CD14-positive monocyte (primary cell): Measurements from ENCODE around the gene PEX19. TPM values are rescaled to one million over a fixed set of nuclear protein-coding genes. Genes with fewer than 3 reads are reported as not detected.

Experiments
- DNase-seq, 3 donors: peaks; one replicate each; pipeline ENCODE4 v3.0.0-alpha.2; 2011 to 2022
- H2AFZ ChIP-seq: 2 replicates; pipeline ENCODE4 v1.6.0; 2012; ENCODE audit warnings: mild to moderate bottlenecking, low read depth, low read length, inconsistent platforms; ENCODE audit not compliant: insufficient read depth, poor library complexity, severe bottlenecking
- H3K27ac ChIP-seq, 2 donors: 1 replicate in 1 of 2; 2 replicates in 1 of 2; pipeline ENCODE4 v1.5.1; 2012 to 2013; ENCODE audit warnings: low read length in 2 of 2, control low read depth in 1 of 2, inconsistent platforms in 1 of 2, low read depth in 1 of 2, mild to moderate bottlenecking in 1 of 2
- H3K27me3 ChIP-seq, 2 donors: one replicate each; pipeline versions ENCODE4 v1.6.0 to v1.6.1; 2011 to 2013; ENCODE audit warnings: low read length in 2 of 2; ENCODE audit not compliant: control insufficient read depth in 2 of 2, insufficient read depth in 2 of 2
- H3K36me3 ChIP-seq, 2 donors: replicated peaks in 1 of 2; 1 replicate in 1 of 2; 2 replicates in 1 of 2; pipeline versions ENCODE4 v1.5.1 to v1.6.1; 2012 to 2013; ENCODE audit warnings: low read length in 2 of 2, control low read depth in 1 of 2, inconsistent platforms in 1 of 2, mild to moderate bottlenecking in 1 of 2; ENCODE audit not compliant: insufficient read depth in 2 of 2, control insufficient read depth in 1 of 2
- H3K4me1 ChIP-seq, 2 donors: 1 replicate in 1 of 2; 2 replicates in 1 of 2; pipeline versions ENCODE4 v1.5.1 to v1.6.1; 2012 to 2013; ENCODE audit warnings: low read length in 2 of 2, control low read depth in 1 of 2, inconsistent platforms in 1 of 2, mild to moderate bottlenecking in 1 of 2, moderate library complexity in 1 of 2; ENCODE audit not compliant: insufficient read depth in 2 of 2, control insufficient read depth in 1 of 2
- H3K4me2 ChIP-seq: replicated peaks from 2 replicates; pipeline ENCODE3; 2012; ENCODE audit warnings: low read length, moderate library complexity, mild to moderate bottlenecking; ENCODE audit not compliant: poor library complexity, severe bottlenecking; ENCODE audit errors: extremely low read depth
- H3K4me3 ChIP-seq, 3 experiments: fragments of 200-600 bp in 1 of 3; sonication (generic) in 1 of 3; replicated peaks in 1 of 3; 1 replicate in 2 of 3; 2 replicates in 1 of 3; pipeline ENCODE4 v1.5.1; 2011 to 2013; ENCODE audit warnings: low read length in 3 of 3, mild to moderate bottlenecking in 3 of 3, control low read depth in 2 of 3, low read depth in 2 of 3, inconsistent platforms in 1 of 3, moderate library complexity in 1 of 3
- H3K79me2 ChIP-seq: 2 replicates; pipeline ENCODE4 v1.6.0; 2012; ENCODE audit warnings: mild to moderate bottlenecking, control low read depth, inconsistent platforms, low read length, moderate library complexity; ENCODE audit not compliant: insufficient read depth
- H3K9ac ChIP-seq: 2 replicates; pipeline ENCODE4 v1.6.0; 2017; ENCODE audit warnings: low read length, mild to moderate bottlenecking; ENCODE audit not compliant: insufficient read depth, poor library complexity, severe bottlenecking
- H3K9me3 ChIP-seq, 2 donors: replicated peaks in 1 of 2; 1 replicate in 1 of 2; 2 replicates in 1 of 2; pipeline versions ENCODE4 v1.5.1 to v1.6.1; 2012 to 2013; ENCODE audit warnings: low read length in 2 of 2, control low read depth in 1 of 2; ENCODE audit not compliant: control insufficient read depth in 1 of 2, insufficient read depth in 1 of 2
- H4K20me1 ChIP-seq: 2 replicates; pipeline ENCODE4 v1.6.0; 2012; ENCODE audit warnings: mild to moderate bottlenecking, low read length, control low read depth, moderate library complexity; ENCODE audit not compliant: insufficient read depth
- H3K27ac Mint-ChIP-seq, 7 donors: one replicate each; pipeline ENCODE4 v1.8.0; 2020; ENCODE audit warnings: mild to moderate bottlenecking in 7 of 7, mixed read lengths in 7 of 7, moderate library complexity in 6 of 7, inconsistent platforms in 2 of 7
- H3K27me3 Mint-ChIP-seq, 3 donors: one replicate each; pipeline ENCODE4 v1.8.0; 2021 to 2022; ENCODE audit warnings: low read depth in 3 of 3, mild to moderate bottlenecking in 3 of 3, mixed read lengths in 3 of 3, moderate library complexity in 3 of 3, inconsistent platforms in 1 of 3
- H3K36me3 Mint-ChIP-seq, 2 donors: one replicate each; pipeline ENCODE4 v1.8.0; 2020; ENCODE audit warnings: mixed read lengths in 2 of 2, inconsistent platforms in 1 of 2, mild to moderate bottlenecking in 1 of 2
- H3K4me1 Mint-ChIP-seq: one replicate; pipeline ENCODE4 v1.8.0; 2020; ENCODE audit warnings: mild to moderate bottlenecking, mixed read lengths
- H3K4me3 Mint-ChIP-seq, 2 donors: one replicate each; pipeline ENCODE4 v1.8.0; 2020; ENCODE audit warnings: mild to moderate bottlenecking in 2 of 2, mixed read lengths in 2 of 2, moderate library complexity in 1 of 2
- H3K9me3 Mint-ChIP-seq, 7 donors: one replicate each; pipeline ENCODE4 v1.8.0; 2020 to 2022; ENCODE audit warnings: mixed read lengths in 7 of 7, mild to moderate bottlenecking in 6 of 7, moderate library complexity in 6 of 7, inconsistent platforms in 2 of 7
- WGBS: methylation state at CpG from one replicate; pipeline ENCODE4 v1.1.5; 2013; ENCODE audit warnings: missing lambda C conversion rate; ENCODE audit not compliant: insufficient coverage; 5-methylcytosine and 5-hydroxymethylcytosine counted together
- intact Hi-C, 2 donors: fragments of 100-400 bp; cut with micrococcal nuclease; formaldehyde crosslinking; loops; one replicate each; pipeline versions ENCODE4 v1.15.0 to v1.15.1; 2023
- polyA plus RNA-seq, 3 donors: library from polyadenylated mRNA; depleted of rRNA in 1 of 3; unstranded in 2 of 3; stranded (reverse) in 1 of 3; fragments of 300-500 nt in 2 of 3; fragments of >200 nt in 1 of 3; fragmentation: Illumina TruSeq in 2 of 3; gene quantifications; 1 replicate in 2 of 3; 2 replicates in 1 of 3; pipeline ENCODE4 v1.2.3, GENCODE V29; 2012 to 2021
- TF ChIP-seq, protein P1 (sequence below): fragments of 200-600 bp; IDR thresholded peaks from one replicate; pipeline ENCODE4 v1.8.0; 2022; ENCODE audit warnings: antibody characterized with exemption, mild to moderate bottlenecking

Gene PEX19
- polyA plus RNA-seq, 3 donors, result 17.4 to 38.2 (median 37.4) TPM

GRCh38 chr1:160243767-160244166 is 41.2 kb downstream of the PEX19 start:
- Mint-ChIP-seq H3K36me3 (peaks cover 65 to 66% of the 10 kb centered on the region in 2 donors), H3K4me3 (no peak overlapping the region), H3K27me3 (peaks cover 0 to 2% (median 0%) of the 10 kb centered on the region in 3 donors), H3K9me3 (no peaks in the 10 kb centered on the region), H3K4me1 (no peaks in the 10 kb centered on the region), H3K27ac (peak overlapping the region in 1 of 7 donors; percentile 4)
- Histone ChIP-seq H3K9me3 (no peaks in the 10 kb centered on the region), H3K27ac (peak overlapping the region in 1 of 2 donors; percentile 9), H4K20me1 (peaks cover 63% of the 10 kb centered on the region), H3K9ac (no peak overlapping the region), H3K4me1 (no peaks in the 10 kb centered on the region), H3K27me3 (no peaks in the 10 kb centered on the region), H2AFZ (no peak overlapping the region), H3K4me2 (no peak overlapping the region), H3K4me3 (no peak overlapping the region), H3K36me3 (peaks cover 41 to 66% of the 10 kb centered on the region in 2 donors), H3K79me2 (peaks cover 45% of the 10 kb centered on the region)
- no peak for DNase-seq
- intact Hi-C loops, result no loop called here
- TF ChIP-seq, protein P1, sequence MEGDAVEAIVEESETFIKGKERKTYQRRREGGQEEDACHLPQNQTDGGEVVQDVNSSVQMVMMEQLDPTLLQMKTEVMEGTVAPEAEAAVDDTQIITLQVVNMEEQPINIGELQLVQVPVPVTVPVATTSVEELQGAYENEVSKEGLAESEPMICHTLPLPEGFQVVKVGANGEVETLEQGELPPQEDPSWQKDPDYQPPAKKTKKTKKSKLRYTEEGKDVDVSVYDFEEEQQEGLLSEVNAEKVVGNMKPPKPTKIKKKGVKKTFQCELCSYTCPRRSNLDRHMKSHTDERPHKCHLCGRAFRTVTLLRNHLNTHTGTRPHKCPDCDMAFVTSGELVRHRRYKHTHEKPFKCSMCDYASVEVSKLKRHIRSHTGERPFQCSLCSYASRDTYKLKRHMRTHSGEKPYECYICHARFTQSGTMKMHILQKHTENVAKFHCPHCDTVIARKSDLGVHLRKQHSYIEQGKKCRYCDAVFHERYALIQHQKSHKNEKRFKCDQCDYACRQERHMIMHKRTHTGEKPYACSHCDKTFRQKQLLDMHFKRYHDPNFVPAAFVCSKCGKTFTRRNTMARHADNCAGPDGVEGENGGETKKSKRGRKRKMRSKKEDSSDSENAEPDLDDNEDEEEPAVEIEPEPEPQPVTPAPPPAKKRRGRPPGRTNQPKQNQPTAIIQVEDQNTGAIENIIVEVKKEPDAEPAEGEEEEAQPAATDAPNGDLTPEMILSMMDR, result no peak

DNA sequence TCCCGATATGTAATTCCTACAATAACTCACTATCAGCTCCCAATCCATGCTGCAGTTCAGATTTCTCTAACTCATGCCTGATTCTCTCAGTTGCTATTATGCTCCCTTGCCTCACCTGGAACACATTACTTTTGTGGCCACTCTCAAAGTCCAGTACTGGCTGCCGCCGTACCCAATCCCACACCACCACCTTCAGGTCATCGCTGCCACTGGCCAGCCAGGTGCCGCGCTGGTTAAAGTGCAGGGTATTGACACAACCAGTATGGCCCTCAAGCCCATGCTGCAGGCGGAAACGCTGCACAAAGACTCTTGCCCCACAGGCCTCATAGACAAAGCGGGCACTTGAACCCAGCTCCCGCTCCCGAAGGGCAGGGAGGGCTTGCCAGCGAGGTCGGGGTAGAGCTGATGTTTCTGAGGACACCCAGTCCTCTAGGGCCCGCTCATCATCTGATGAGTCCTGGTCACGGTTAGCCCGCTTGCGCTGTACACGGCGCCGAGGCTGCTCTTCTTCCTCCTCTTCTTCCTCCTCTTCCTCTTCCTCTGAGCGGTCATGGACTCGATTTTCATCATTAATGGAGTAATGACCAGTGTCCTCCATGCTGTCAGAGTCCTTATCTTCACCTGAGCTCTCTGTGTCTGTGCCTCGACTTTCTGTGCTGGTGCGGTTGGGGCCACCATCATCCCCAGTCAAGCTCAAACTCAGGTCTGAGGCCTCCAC is 45.2 kb downstream of the PEX19 start:
- peaks cover 7% of the 10 kb centered on the region for H3K79me2 ChIP-seq
- WGBS, result 99% methylated on average over 16 of the region's 24 CpGs
- no peak for DNase-seq
- Mint-ChIP-seq H3K27me3 (no peaks in the 10 kb centered on the region), H3K36me3 (peaks cover 82 to 90% of the 10 kb centered on the region in 2 donors), H3K9me3 (no peaks in the 10 kb centered on the region), H3K4me3 (no peak overlapping the region), H3K27ac (peak overlapping the region in 2 of 7 donors; percentile 49 to 63), H3K4me1 (no peaks in the 10 kb centered on the region)
- no peak overlapping the region for H3K4me2 ChIP-seq
- no peaks in the 10 kb centered on the region for H3K4me1 ChIP-seq
- H3K27ac ChIP-seq, result no peak overlapping the region
- intact Hi-C loops, result no loop called here
- TF ChIP-seq, protein P1, result no peak
- no peak overlapping the region for H3K4me3 ChIP-seq
- H3K27me3 ChIP-seq, result no peaks in the 10 kb centered on the region
- peaks cover 76 to 97% of the 10 kb centered on the region in 2 donors for H3K36me3 ChIP-seq
- no peak overlapping the region for H3K9ac ChIP-seq
- no peaks in the 10 kb centered on the region for H3K9me3 ChIP-seq
- H4K20me1 ChIP-seq, result peaks cover 26% of the 10 kb centered on the region
- no peak overlapping the region for H2AFZ ChIP-seq
